PC-9 (cell line): Measurements from ENCODE around the gene TBC1D16. TPM values are rescaled to one million over a fixed set of nuclear protein-coding genes. Genes with fewer than 3 reads are reported as not detected.
"Not testable (repeated sequence)": the region's sequence is repeated elsewhere in the genome, so short reads cannot be mapped to it uniquely, and the experiment has no call there.

Experiments used
- BruUV-seq: library from RNA; stranded (reverse); fragments of 400-500 nt; replicated peaks from 2 replicates; lab custom pipeline; 2021; lab: Mats Ljungman, UMichigan
- CTCF ChIA-PET: fragments of 300-600 bp; sonication (Branson Sonifier 250); formaldehyde crosslinking; loops from one replicate; lab custom pipeline; 2022; ENCODE audit warnings: antibody characterized with exemption; lab: Charles Lee
- POLR2A ChIA-PET: fragments of 300-600 bp; sonication (Branson Sonifier 250); formaldehyde crosslinking; loops from one replicate; lab custom pipeline; 2022; ENCODE audit warnings: antibody characterized with exemption; ENCODE audit not compliant: unreplicated experiment; lab: Charles Lee
- DNase-seq, 2 experiments: peaks; one replicate each; pipeline versions ENCODE4 v3.0.0 to v3.0.0-alpha.2; 2015 to 2022; ENCODE audit warnings: mixed read lengths in 1 of 2
- H2AFZ ChIP-seq: fragments of 200-600 bp; sonication (generic); 2 replicates; pipeline ENCODE4 v1.8.1; 2017; ENCODE audit warnings: antibody characterized with exemption
- H3F3A ChIP-seq: fragments of 200-600 bp; sonication (generic); 2 replicates; pipeline ENCODE4 v1.8.1; 2017; ENCODE audit warnings: antibody characterized with exemption, mild to moderate bottlenecking, low read depth; ENCODE audit not compliant: insufficient read depth
- H3K27ac ChIP-seq: fragments of 200-600 bp; sonication (generic); 2 replicates; pipeline ENCODE4 v1.6.1; 2016; ENCODE audit warnings: mixed run types
- H3K27me3 ChIP-seq: fragments of 200-600 bp; sonication (generic); 2 replicates; pipeline ENCODE4 v1.6.1; 2016; ENCODE audit warnings: low read depth, mixed run types; ENCODE audit not compliant: insufficient read depth
- H3K36me3 ChIP-seq: fragments of 200-600 bp; sonication (generic); 2 replicates; pipeline ENCODE4 v1.6.1; 2016; ENCODE audit warnings: low read depth, mixed run types
- H3K4me1 ChIP-seq: fragments of 200-600 bp; sonication (generic); replicated peaks from 2 replicates; pipeline ENCODE4 v1.6.1; 2016; ENCODE audit warnings: mixed run types; ENCODE audit not compliant: insufficient read depth
- H3K4me2 ChIP-seq: fragments of 200-600 bp; sonication (generic); 2 replicates; pipeline ENCODE4 v1.6.1; 2017; ENCODE audit warnings: mixed run types
- H3K4me3 ChIP-seq: fragments of 200-600 bp; sonication (generic); 2 replicates; pipeline ENCODE4 v1.6.1; 2016; ENCODE audit warnings: mixed run types
- H3K79me2 ChIP-seq: fragments of 200-600 bp; sonication (generic); 2 replicates; pipeline ENCODE4 v1.6.1; 2017; ENCODE audit warnings: low read depth, mixed run types
- H3K9me2 ChIP-seq: fragments of 200-600 bp; sonication (generic); 2 replicates; pipeline ENCODE4 v1.8.1; 2017; ENCODE audit warnings: mild to moderate bottlenecking; ENCODE audit not compliant: insufficient read depth
- H3K9me3 ChIP-seq: fragments of 200-600 bp; sonication (generic); 2 replicates; pipeline ENCODE4 v1.8.1; 2016; ENCODE audit warnings: low read depth; ENCODE audit not compliant: insufficient read depth
- H4K20me1 ChIP-seq: fragments of 200-600 bp; sonication (generic); 2 replicates; pipeline ENCODE4 v1.8.1; 2017; ENCODE audit not compliant: insufficient read depth
- CTCF ChIP-seq: fragments of 200-600 bp; sonication (generic); conservative IDR thresholded peaks from 2 replicates; pipeline ENCODE4 v1.6.1; 2017; ENCODE audit warnings: mixed run types, antibody characterized with exemption, mild to moderate bottlenecking, moderate library complexity
- EZH2 ChIP-seq: fragments of 200-600 bp; sonication (generic); IDR thresholded peaks from 2 replicates; pipeline ENCODE4 v1.8.0; 2017; ENCODE audit warnings: antibody characterized with exemption, low read depth
- intact Hi-C: fragments of 100-400 bp; cut with micrococcal nuclease; formaldehyde crosslinking; loops from one replicate; pipeline ENCODE4 v1.10.0; 2022; ENCODE audit not compliant: unreplicated experiment
- total RNA-seq: library from RNA; stranded (reverse); gene quantifications from 2 replicates; pipeline ENCODE4 v1.2.3, GENCODE V29; 2021

The TBC1D16 gene
- total RNA-seq, 1 experiment from 2014 or later = 41.7 TPM

GRCh38 chr17:79899584-79899983 lies 136.1 kb downstream of the TBC1D16 start:
- CTCF ChIA-PET = no interaction called here
- Histone ChIP-seq H3K4me3 (no peak overlapping the region), H3K9me2 (no peaks in the 10 kb centered on the region), H3K27ac (no peak overlapping the region), H3K9me3 (no peaks in the 10 kb centered on the region), H3K27me3 (no peaks in the 10 kb centered on the region), H3K4me2 (no peak overlapping the region), H2AFZ (no peak overlapping the region), H3K4me1 (peaks cover 8% of the 10 kb centered on the region; the same call in 1 of the 2 replicates), H3K36me3 (no peaks in the 10 kb centered on the region), H3K79me2 (no peaks in the 10 kb centered on the region), H3F3A (no peaks in the 10 kb centered on the region), H4K20me1 (no peaks in the 10 kb centered on the region)
- POLR2A ChIA-PET = no interaction called here
- intact Hi-C loops = no loop called here
- no peak for DNase-seq
- BruUV-seq = no TSS peak
- no peak for TF ChIP-seq EZH2
- TF ChIP-seq CTCF = no peak

GRCh38 chr17:79897243-79898063 lies 138.2 kb downstream of the TBC1D16 start:
- no peak overlapping the region for H3K4me3 ChIP-seq
- no TSS peak for BruUV-seq
- no peaks in the 10 kb centered on the region for H4K20me1 ChIP-seq
- H3K4me2 ChIP-seq = peak overlapping the region; percentile 26; the same call in 1 of the 2 replicates
- no peaks in the 10 kb centered on the region for H3K9me2 ChIP-seq
- H3K79me2 ChIP-seq = no peaks in the 10 kb centered on the region
- peaks cover 16% of the 10 kb centered on the region for H3K4me1 ChIP-seq
- H3K36me3 ChIP-seq = no peaks in the 10 kb centered on the region
- ChIA-PET CTCF (no interaction called here), POLR2A (no interaction called here)
- peak in 1 of 2 experiments; percentile 56 for DNase-seq
- H3K27me3 ChIP-seq = no peaks in the 10 kb centered on the region
- H2AFZ ChIP-seq = no peak overlapping the region
- H3K27ac ChIP-seq = no peak overlapping the region
- intact Hi-C loops = no loop called here
- no peak for TF ChIP-seq EZH2
- no peak; the same call in 1 of the 2 replicates for TF ChIP-seq CTCF
- no peaks in the 10 kb centered on the region for H3K9me3 ChIP-seq
- H3F3A ChIP-seq = no peaks in the 10 kb centered on the region

- POLR2A ChIA-PET = interaction anchor here (0.6 kb wide), 1 partner anchor 124 kb away, joined by 4 read pairs; no protein-coding TSS in a partner anchor
- H3F3A ChIP-seq, intact Hi-C loops, H3K27me3 ChIP-seq, H3K9me3 ChIP-seq, H3K27ac ChIP-seq, H3K4me2 ChIP-seq, CTCF ChIA-PET, H4K20me1 ChIP-seq, H3K36me3 ChIP-seq, H3K79me2 ChIP-seq, H3K9me2 ChIP-seq, BruUV-seq, DNase-seq, H2AFZ ChIP-seq, H3K4me3 ChIP-seq: not testable (repeated sequence)
- peaks cover 20% of the 10 kb centered on the region for H3K4me1 ChIP-seq
Observed at GRCh38 chr17:79893457-79893856, 142.2 kb downstream of the TBC1D16 start.
